Hepatocyte (in vitro differentiated cells): Measurements from ENCODE around the gene SLCO2A1. TPM values are rescaled to one million over a fixed set of nuclear protein-coding genes. Genes with fewer than 3 reads are reported as not detected.

ENCODE experiments used
- DNase-seq: peaks from one replicate; pipeline ENCODE4 v3.0.0-alpha.2; 2016; ENCODE audit warnings: low spot score
- H2AFZ ChIP-seq: fragments of 200-600 bp; sonication (generic); 2 replicates; pipeline ENCODE4 v1.6.0; 2016; ENCODE audit warnings: antibody characterized with exemption, mild to moderate bottlenecking
- H3K27ac ChIP-seq: fragments of 200-600 bp; sonication (generic); 2 replicates; pipeline ENCODE4 v1.5.1; 2016; ENCODE audit warnings: mild to moderate bottlenecking
- H3K27me3 ChIP-seq: fragments of 200-600 bp; sonication (generic); 2 replicates; pipeline ENCODE4 v1.6.1; 2016
- H3K36me3 ChIP-seq: fragments of 200-600 bp; sonication (generic); replicated peaks from 2 replicates; pipeline ENCODE4 v1.5.1; 2016; ENCODE audit warnings: low read depth; ENCODE audit not compliant: insufficient read depth
- H3K4me1 ChIP-seq: fragments of 200-600 bp; sonication (generic); 2 replicates; pipeline ENCODE4 v1.5.1; 2016; ENCODE audit warnings: mild to moderate bottlenecking, moderate library complexity; ENCODE audit not compliant: insufficient read depth
- H3K4me2 ChIP-seq: fragments of 200-600 bp; sonication (generic); 2 replicates; pipeline ENCODE4 v1.6.0; 2016
- H3K4me3 ChIP-seq: fragments of 200-600 bp; sonication (generic); 2 replicates; pipeline ENCODE4 v1.5.1; 2016; ENCODE audit warnings: mild to moderate bottlenecking
- H3K79me2 ChIP-seq: fragments of 200-600 bp; sonication (generic); 2 replicates; pipeline ENCODE4 v1.6.0; 2017; ENCODE audit warnings: mild to moderate bottlenecking
- H3K9me2 ChIP-seq: fragments of 200-600 bp; sonication (generic); replicated peaks from 2 replicates; pipeline ENCODE4 v1.6.0; 2017; ENCODE audit warnings: mild to moderate bottlenecking; ENCODE audit not compliant: insufficient read depth
- H3K9me3 ChIP-seq: fragments of 200-600 bp; sonication (generic); 2 replicates; pipeline ENCODE4 v1.5.1; 2016; ENCODE audit warnings: low read depth, mild to moderate bottlenecking
- H4K20me1 ChIP-seq: fragments of 200-600 bp; sonication (generic); 2 replicates; pipeline ENCODE4 v1.6.0; 2016; ENCODE audit warnings: mild to moderate bottlenecking; ENCODE audit not compliant: insufficient read depth, poor library complexity, severe bottlenecking
- EZH2 ChIP-seq: fragments of 200-600 bp; sonication (generic); IDR thresholded peaks from 2 replicates; pipeline ENCODE4 v1.6.1; 2016; ENCODE audit warnings: antibody characterized with exemption, mild to moderate bottlenecking, borderline replicate concordance
- EZH2phosphoT487 ChIP-seq: fragments of 200-600 bp; sonication (generic); IDR thresholded peaks from one replicate; pipeline ENCODE4 v1.6.1; 2018; ENCODE audit warnings: antibody characterized with exemption, mild to moderate bottlenecking, low read depth, moderate library complexity; ENCODE audit not compliant: unreplicated experiment, severe bottlenecking
- WGBS: methylation state at CpG from one replicate; pipeline ENCODE4 v1.1.6; 2016; ENCODE audit warnings: low lambda C conversion rate; ENCODE audit errors: missing lambda C conversion rate; 5-methylcytosine and 5-hydroxymethylcytosine counted together
- polyA plus RNA-seq: library from polyadenylated mRNA; unstranded; fragments of >200 nt; fragmentation: Nextera tagmentation; extraction: Ambion mirVana; gene quantifications from 2 replicates; pipeline ENCODE4 v1.2.1, GENCODE V29; 2016
- total RNA-seq: library from RNA; depleted of rRNA; stranded (reverse); fragments of >200 nt; gene quantifications from 2 replicates; pipeline ENCODE4 v1.2.3, GENCODE V29; 2014
- TF ChIP-seq, protein P1 (sequence below): fragments of 200-600 bp; sonication (generic); IDR thresholded peaks from 2 replicates; pipeline ENCODE4 v1.5.1; 2016; ENCODE audit warnings: antibody characterized with exemption, mild to moderate bottlenecking; ENCODE audit not compliant: poor library complexity

SLCO2A1 gene
- total and polyA plus RNA-seq, 2 experiments from 2014 or later, result 2.3 to 8.4 TPM

DNA sequence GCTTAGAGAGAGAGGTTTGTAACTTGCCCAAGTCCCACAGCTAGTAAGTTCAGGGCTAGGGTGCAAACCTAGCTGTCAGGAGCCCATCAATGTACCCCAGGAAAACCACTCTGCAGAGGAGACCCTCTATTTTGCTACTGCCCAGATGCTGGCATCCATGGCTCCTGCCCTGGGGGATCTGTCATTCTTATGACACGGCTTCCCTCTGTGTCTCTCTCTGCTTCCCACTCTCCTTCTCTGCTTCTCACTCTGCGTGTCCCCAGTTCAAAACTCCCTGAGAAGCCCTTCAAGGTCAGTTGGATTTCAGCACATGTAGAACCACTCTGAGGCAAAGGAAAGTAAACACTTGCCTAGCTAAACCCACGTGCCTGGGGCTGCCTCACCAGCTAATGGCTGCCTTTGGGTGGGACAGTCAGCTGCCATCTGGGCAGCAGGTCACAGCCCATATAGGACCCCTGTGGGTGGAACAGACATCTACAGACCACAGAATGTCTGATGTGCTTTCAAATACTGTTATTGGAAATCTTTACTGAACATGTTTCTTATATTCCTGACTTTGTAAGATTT is 29.4 kb upstream of the SLCO2A1 start:
- DNase-seq, result no peak
- H2AFZ ChIP-seq, result no peak overlapping the region
- 65% methylated on average over 3 of the region's 3 CpGs for WGBS
- no peaks in the 10 kb centered on the region for H3K27me3 ChIP-seq
- H3K9me3 ChIP-seq, result no peaks in the 10 kb centered on the region
- no peak overlapping the region for H3K4me2 ChIP-seq
- no peaks in the 10 kb centered on the region for H3K9me2 ChIP-seq
- no peaks in the 10 kb centered on the region for H3K79me2 ChIP-seq
- H3K4me3 ChIP-seq, result no peak overlapping the region
- peak overlapping the region; percentile 46 for H3K27ac ChIP-seq
- TF ChIP-seq EZH2phosphoT487 (no peak), EZH2 (no peak)
- TF ChIP-seq, protein P1, sequence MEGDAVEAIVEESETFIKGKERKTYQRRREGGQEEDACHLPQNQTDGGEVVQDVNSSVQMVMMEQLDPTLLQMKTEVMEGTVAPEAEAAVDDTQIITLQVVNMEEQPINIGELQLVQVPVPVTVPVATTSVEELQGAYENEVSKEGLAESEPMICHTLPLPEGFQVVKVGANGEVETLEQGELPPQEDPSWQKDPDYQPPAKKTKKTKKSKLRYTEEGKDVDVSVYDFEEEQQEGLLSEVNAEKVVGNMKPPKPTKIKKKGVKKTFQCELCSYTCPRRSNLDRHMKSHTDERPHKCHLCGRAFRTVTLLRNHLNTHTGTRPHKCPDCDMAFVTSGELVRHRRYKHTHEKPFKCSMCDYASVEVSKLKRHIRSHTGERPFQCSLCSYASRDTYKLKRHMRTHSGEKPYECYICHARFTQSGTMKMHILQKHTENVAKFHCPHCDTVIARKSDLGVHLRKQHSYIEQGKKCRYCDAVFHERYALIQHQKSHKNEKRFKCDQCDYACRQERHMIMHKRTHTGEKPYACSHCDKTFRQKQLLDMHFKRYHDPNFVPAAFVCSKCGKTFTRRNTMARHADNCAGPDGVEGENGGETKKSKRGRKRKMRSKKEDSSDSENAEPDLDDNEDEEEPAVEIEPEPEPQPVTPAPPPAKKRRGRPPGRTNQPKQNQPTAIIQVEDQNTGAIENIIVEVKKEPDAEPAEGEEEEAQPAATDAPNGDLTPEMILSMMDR, result no peak
- H4K20me1 ChIP-seq, result no peaks in the 10 kb centered on the region
- H3K36me3 ChIP-seq, result no peaks in the 10 kb centered on the region
- H3K4me1 ChIP-seq, result peaks cover 24% of the 10 kb centered on the region

DNA sequence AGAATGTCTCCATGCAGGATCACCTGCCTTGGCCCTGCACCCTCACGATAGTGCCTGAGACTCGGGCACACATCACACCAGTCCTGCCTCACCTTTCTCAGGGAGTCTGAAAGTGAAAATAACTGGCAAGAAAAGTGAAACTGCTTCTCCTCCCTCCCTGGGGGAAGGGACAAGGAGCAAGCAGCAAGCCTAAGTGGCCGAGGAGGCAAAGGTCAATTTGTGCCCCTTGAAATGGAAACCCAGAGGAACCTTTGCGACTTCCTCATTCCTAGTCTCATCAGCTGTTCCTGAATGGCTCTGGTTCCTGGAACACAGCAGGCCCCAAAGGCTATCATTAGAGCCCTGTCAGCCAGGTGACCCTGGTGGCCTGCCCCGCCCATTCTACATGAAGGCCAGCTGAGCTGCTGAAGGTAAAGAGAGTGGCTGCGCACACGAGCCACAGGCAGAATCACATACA is 28.0 kb upstream of the SLCO2A1 start:
- Histone ChIP-seq H3K79me2 (no peaks in the 10 kb centered on the region), H3K27ac (peak overlapping the region; percentile 57), H3K4me2 (peak overlapping the region; percentile 43), H3K9me3 (no peaks in the 10 kb centered on the region), H3K36me3 (no peaks in the 10 kb centered on the region), H3K4me1 (peaks cover 24% of the 10 kb centered on the region), H2AFZ (no peak overlapping the region), H4K20me1 (no peaks in the 10 kb centered on the region), H3K4me3 (no peak overlapping the region), H3K9me2 (no peaks in the 10 kb centered on the region), H3K27me3 (no peaks in the 10 kb centered on the region)
- no peak for TF ChIP-seq EZH2phosphoT487
- no peak for TF ChIP-seq EZH2
- TF ChIP-seq, protein P1, result no peak
- 71% methylated on average over 7 of the region's 7 CpGs for WGBS
- DNase-seq, result peak; percentile 75

DNA sequence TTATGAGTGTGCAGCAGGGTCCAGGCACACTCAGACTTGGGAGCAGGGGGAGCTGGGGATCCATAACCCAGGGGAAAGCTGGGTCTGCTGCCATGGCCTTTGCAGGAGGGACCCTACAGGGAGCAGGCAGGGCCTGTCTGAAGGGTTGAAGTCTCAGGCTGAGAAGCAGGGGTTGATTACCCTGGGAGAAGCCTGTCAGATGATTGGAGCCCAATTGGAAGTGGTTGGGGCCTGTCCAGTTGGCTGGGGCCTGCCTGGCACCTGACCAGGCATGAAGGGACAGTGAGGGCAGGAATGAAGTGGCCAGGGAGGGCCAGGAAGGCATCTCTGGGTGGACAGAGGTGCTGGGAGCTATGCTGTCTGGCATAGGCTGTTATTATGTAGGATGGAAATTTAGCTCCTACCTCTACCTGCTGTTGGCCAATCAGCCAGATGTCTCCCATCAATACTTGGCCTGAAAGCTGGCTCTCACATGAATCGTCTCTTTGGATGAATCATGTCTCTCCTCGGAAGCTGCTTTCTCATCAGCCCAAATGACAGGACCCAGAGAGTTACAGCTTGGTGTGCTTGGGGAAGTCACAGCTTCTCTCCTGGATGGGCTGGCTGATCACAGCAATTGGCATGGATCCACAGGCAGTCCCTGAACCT is 27.4 kb upstream of the SLCO2A1 start:
- H3K27me3 ChIP-seq, result no peaks in the 10 kb centered on the region
- no peak for TF ChIP-seq EZH2
- no peak for TF ChIP-seq EZH2phosphoT487
- TF ChIP-seq, protein P1, result no peak
- no peaks in the 10 kb centered on the region for H3K9me2 ChIP-seq
- H3K27ac ChIP-seq, result peak overlapping the region; percentile 57
- no peak overlapping the region for H2AFZ ChIP-seq
- no peak for DNase-seq
- peak overlapping the region; percentile 43 for H3K4me2 ChIP-seq
- H3K9me3 ChIP-seq, result no peaks in the 10 kb centered on the region
- no peaks in the 10 kb centered on the region for H3K36me3 ChIP-seq
- H3K4me1 ChIP-seq, result peaks cover 24% of the 10 kb centered on the region
- WGBS, result 64% methylated on average over 2 of the region's 2 CpGs
- no peak overlapping the region for H3K4me3 ChIP-seq
- no peaks in the 10 kb centered on the region for H4K20me1 ChIP-seq
- no peaks in the 10 kb centered on the region for H3K79me2 ChIP-seq
